NCI-H226 (cell line): ENCODE results near the gene FAM118B.

ENCODE experiments used
- DNase-seq: peaks from one replicate; pipeline ENCODE4 v3.0.0-alpha.2; 2015

Gene FAM118B

DNA sequence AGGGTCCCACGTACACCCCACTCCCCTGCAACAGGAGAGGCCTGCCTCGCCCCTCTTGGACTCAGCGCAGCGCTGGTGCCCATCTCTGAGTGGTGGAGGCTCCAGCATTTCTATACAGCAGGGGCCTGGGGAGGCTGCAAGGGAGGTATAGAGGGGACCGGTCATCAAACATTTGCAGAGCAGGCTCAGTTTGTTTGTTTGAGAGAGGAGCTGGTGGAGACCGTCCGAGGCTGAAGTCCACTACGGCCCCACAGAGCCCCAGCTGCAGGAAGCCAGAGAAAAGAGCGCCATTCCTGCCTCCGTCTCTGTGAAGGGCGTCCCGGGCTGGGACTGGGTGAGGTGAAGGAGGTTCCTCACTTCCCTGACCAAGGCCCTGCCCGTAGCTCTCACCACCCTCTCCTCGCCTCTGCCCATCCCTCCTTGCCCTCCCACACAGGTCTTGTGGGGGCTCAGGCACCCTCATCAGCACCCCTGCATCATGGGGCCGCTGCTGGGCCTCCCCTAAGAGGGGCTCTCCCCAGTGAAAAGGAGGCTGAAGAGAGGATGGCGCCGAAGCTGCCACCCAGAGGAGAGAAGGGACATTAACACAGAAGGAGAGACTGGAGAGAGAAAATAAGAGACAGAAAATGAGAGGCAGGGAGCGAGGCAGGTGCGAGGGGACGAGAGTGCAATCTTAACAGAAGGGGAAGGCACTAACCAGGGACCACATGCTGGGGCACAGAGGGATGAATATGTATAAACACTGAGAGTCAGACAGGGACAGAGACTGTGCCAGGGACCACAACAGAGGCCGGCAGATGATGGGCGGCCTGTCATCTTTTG, 24.7 kb upstream of the FAM118B start:
- no peak for DNase-seq

GRCh38 chr11:126188332-126189108, 23.1 kb upstream of the FAM118B start:
- no peak for DNase-seq

- DNase-seq = no peak
Observed at GRCh38 chr11:126189109-126189929, 22.3 kb upstream of the FAM118B start.

DNA sequence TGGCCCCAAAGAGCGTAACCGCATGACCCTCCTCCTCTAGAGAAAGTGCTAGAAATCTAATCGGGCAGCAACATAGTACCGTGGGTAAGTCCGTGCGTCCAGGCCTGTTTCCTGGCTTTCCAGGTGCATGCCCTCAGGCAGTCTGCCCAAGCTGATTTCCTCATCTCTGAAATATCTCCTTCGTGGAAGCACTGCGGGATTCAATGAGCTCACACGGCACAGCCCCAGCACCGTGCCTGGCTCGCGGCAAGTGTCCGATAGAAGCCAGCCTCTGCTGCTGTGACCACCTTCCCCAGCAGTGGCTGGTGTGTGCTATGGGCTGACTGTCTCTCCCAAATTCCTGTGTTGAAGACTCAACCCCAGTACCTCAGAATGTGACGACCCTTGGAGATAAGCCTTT, 20.8 kb upstream of the FAM118B start:
- DNase-seq = no peak

- no peak for DNase-seq
Observed at GRCh38 chr11:126191379-126192073, 20.1 kb upstream of the FAM118B start.

DNA sequence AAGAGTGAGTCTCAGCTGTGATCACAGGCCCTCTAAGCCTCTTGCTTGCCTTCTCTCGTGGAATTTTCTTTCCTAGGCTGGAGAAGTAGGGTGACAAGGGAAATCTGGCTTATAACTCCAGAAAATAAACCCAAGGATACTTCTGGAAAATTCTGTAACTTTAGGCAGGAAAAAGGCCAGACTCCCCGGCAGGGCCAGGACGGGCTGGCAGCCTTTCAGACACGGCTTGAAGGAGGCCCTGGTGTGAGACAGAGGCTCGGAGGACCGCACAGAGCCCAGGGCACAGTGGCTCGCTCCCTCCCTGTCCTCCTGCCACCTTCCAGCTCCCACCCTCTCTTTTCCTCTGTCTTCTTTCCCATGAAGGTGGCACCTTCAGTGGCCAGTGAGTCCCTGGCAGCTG, 19.2 kb upstream of the FAM118B start:
- DNase-seq = no peak

DNA sequence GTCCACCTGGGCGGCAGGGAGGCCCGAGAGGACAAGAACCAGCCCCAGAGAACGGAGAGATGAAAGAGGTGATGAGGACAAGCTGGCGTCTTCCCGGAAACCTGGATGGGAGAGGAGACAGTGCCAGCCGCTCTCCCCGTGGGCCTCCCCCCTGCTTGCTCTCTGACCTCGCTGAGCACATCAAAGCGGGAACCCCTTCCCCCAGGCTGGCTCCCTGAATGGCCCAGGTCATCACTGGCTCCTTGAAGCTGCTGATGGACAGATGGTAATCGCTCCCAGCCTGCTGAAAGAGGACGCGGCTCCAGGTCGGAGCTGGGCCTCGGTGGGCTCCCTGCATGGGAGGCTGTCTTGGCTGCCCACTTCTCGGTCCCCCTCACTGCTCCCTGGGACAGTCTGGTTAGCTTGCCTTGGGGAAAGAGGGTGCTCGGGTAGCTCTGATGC, 18.5 kb upstream of the FAM118B start:
- DNase-seq = no peak

- DNase-seq = no peak
Observed at GRCh38 chr11:126194121-126194543, 17.4 kb upstream of the FAM118B start.

DNA sequence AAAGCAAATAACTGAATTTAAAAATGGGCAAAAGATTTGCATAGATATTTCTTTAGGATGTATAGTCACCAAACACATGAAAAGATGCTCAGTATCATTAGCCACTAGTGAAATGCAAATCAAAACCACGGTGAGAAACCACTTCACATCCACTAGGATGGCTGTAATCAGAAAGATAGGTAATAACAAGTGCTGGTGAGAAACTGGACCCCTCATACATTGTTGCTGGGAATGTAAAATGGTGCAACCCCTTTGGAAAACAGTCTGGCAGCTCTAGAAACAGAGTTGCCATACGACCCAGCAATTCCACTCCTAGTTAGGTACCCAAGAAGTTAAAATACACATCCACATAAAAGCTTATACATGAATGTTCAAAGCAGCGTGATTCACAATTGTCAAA, 16.5 kb upstream of the FAM118B start:
- DNase-seq = no peak

DNA sequence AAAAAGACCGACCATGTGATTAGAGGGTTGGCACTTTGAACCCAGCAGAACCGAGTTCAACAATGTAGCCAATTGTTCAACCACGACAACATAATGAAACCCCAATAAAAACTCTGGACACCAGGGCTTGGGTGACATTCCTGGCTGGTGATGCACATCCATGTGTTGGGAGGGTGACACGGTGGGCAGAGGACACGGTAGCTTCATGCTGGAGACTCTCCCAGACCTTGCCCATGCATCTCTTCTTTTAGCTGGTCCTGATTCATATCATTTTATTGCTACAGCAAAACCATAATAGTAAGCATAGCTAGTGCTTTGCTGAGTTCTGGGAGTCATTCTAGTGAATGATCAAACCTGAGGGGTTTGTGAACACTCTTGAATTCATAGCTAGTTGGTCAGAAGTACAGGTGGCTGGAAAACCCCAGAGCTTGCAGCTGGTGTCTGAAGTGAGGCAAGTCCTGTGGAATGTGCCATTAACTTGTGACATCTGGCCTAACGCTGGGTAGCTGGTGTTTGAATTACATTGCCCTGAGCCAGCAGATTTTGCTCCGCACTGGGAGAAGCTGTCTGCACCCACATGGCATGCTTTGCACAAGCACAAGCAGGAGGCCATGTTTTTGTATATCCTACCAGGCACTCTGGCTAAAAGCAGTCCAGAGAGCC, 14.2 kb upstream of the FAM118B start:
- DNase-seq = no peak

GRCh38 chr11:126198648-126199047, 12.9 kb upstream of the FAM118B start:
- no peak for DNase-seq

GRCh38 chr11:126202646-126203359, 8.8 kb upstream of the FAM118B start:
- DNase-seq = no peak

- no peak for DNase-seq
Observed at GRCh38 chr11:126205359-126205758, 6.2 kb upstream of the FAM118B start.

- DNase-seq = no peak
Observed at GRCh38 chr11:126207896-126208295, 3.7 kb upstream of the FAM118B start.

- no peak for DNase-seq
Observed at GRCh38 chr11:126210871-126211235, 729 bp upstream of the FAM118B start.

GRCh38 chr11:126212089-126212660, 593 bp downstream of the FAM118B start:
- DNase-seq = no peak

GRCh38 chr11:126214441-126214840, 2.9 kb downstream of the FAM118B start:
- no peak for DNase-seq

DNA sequence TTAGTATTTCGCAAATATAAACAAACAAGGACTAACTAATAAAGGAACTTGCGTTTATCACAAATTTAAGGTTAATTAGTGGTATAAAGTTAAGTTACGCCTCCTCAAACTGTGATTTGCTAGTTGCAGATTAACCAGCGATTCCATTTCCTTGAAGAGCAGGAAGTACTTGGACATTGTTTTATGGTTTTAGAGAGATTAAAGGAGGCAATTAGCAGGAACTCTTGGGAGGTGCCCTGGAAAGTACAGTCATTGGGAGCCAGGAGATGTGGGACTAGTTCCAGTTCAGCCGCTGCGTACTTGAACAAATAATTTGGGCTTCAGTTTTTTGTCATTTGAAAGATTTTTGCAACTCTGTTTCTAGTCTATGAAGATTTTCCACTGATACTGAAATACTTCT, 3.3 kb downstream of the FAM118B start:
- no peak for DNase-seq

DNA sequence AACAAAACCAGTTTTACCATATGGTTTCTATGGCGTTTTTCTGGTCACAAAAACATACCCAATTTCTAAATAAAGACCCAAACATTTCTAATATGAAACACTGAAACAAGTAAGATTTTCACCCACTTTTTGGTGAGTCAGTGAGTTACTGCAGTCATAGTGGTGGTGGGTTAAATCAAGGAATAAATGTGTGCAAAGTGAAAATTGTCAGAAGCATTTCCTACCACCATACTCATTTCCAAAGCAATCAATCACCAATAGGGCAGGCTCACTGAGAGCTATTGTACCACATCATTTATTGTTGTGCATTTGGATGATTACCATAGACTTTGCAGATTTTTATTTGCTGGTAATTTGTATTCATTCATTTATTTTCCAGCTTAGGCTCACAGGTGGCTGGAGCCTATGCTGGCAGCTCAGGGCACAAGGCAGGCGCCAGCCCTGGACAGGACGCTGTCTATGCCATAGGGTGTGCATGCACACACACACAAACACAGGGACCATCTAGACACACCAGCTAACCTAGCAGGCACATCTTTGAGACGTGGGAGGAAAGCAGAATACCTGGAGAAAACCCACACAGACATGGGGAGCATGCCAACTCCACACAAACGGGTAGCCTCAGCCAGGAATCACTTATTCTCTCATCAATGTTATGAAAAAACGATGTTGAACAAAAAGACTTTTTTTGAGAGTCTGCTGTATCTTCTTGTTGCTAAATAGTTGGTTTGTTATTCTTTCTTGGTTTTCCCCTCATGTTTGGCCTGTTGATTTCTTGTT, 5.1 kb downstream of the FAM118B start:
- DNase-seq = no peak

- DNase-seq = no peak
Observed at GRCh38 chr11:126217491-126217890, 5.9 kb downstream of the FAM118B start.
